GM19397 (cell line): Measurements from ENCODE around the gene FAM171A2.
A peak's percentile ranks its signal among the peaks of the same experiment; 100 is the strongest.
"Not testable (repeated sequence)": the region's sequence is repeated elsewhere in the genome, so short reads cannot be mapped to it uniquely, and the experiment has no call there.

Experiments used
- ATAC-seq: cut with Tn5 transposase; IDR thresholded peaks from one replicate; pipeline ENCODE4 v1.9.1; 2021; ENCODE audit warnings: mild to moderate bottlenecking, moderate library complexity; ENCODE audit not compliant: unreplicated experiment

Gene FAM171A2

GRCh38 chr17:44363613-44364159 is at the start of gene FAM171A2:
FAM171A2 (minus strand) TSS chr17:44363853; CDS start chr17:44363714, 139 bp downstream.
- ATAC-seq = peak; percentile 75

GRCh38 chr17:44409309-44410028 is 45.8 kb upstream of the FAM171A2 start:
- ATAC-seq = no peak

- no peak for ATAC-seq
Measured at GRCh38 chr17:44408786-44409185, 45.1 kb upstream of the FAM171A2 start.

GRCh38 chr17:44402564-44403172 is 39.0 kb upstream of the FAM171A2 start:
- no peak for ATAC-seq

- no peak for ATAC-seq
Measured at GRCh38 chr17:44400226-44400847, 36.7 kb upstream of the FAM171A2 start.

GRCh38 chr17:44398692-44399691 is 35.3 kb upstream of the FAM171A2 start:
- no peak for ATAC-seq

GRCh38 chr17:44397479-44398440 is 34.1 kb upstream of the FAM171A2 start:
- no peak for ATAC-seq

- ATAC-seq = no peak
Measured at GRCh38 chr17:44396946-44397345, 33.3 kb upstream of the FAM171A2 start.

- ATAC-seq = no peak
Measured at GRCh38 chr17:44394833-44395232, 31.2 kb upstream of the FAM171A2 start.

GRCh38 chr17:44394112-44394511 is 30.5 kb upstream of the FAM171A2 start:
- not testable (repeated sequence) for ATAC-seq

- ATAC-seq = no peak
Measured at GRCh38 chr17:44390250-44390870, 26.7 kb upstream of the FAM171A2 start.

GRCh38 chr17:44389723-44390202 is 26.1 kb upstream of the FAM171A2 start:
- no peak for ATAC-seq

GRCh38 chr17:44389281-44389680 is 25.6 kb upstream of the FAM171A2 start, which contains the start of gene ITGA2B:
ITGA2B (minus strand) TSS chr17:44389649; CDS start chr17:44389473, 176 bp downstream.
- ATAC-seq = no peak

GRCh38 chr17:44387804-44388203 is 24.2 kb upstream of the FAM171A2 start:
- no peak for ATAC-seq

GRCh38 chr17:44386182-44386525 is 22.5 kb upstream of the FAM171A2 start:
- ATAC-seq = no peak

- ATAC-seq = no peak
Measured at GRCh38 chr17:44385287-44386181, 21.9 kb upstream of the FAM171A2 start.

GRCh38 chr17:44384823-44385286 is 21.2 kb upstream of the FAM171A2 start:
- ATAC-seq = no peak
